Mucosa of descending colon (tissue), 3 donors: ENCODE data around the gene MVD. TPM values are rescaled to one million over a fixed set of nuclear protein-coding genes. Genes with fewer than 3 reads are reported as not detected.
"Not testable (repeated sequence)": the region's sequence is repeated elsewhere in the genome, so short reads cannot be mapped to it uniquely, and the experiment has no call there.

Source experiments
- ATAC-seq: fragments of 200-7000 bp; cut with Tn5 transposase; one replicate; pipeline ENCODE4 v1.9.1; 2020; ENCODE audit warnings: mild to moderate bottlenecking, moderate library complexity
- DNase-seq, 3 donors: peaks; one replicate each; pipeline ENCODE4 v3.0.0-alpha.2; 2020
- H3K36me3 ChIP-seq: fragments of 200-600 bp; one replicate; pipeline ENCODE4 v1.8.0; 2021; ENCODE audit warnings: low read depth, mild to moderate bottlenecking
- H3K4me1 ChIP-seq: fragments of 200-600 bp; one replicate; pipeline ENCODE4 v1.8.0; 2021; ENCODE audit warnings: low read depth, mild to moderate bottlenecking
- H3K4me3 ChIP-seq: fragments of 200-600 bp; one replicate; pipeline ENCODE4 v1.8.0; 2021; ENCODE audit warnings: mild to moderate bottlenecking
- H3K9me3 ChIP-seq: fragments of 200-600 bp; one replicate; pipeline ENCODE4 v1.8.0; 2021; ENCODE audit warnings: mild to moderate bottlenecking
- intact Hi-C, 2 donors: fragments of 100-400 bp; cut with DNase I in 1 of 2; cut with micrococcal nuclease in 1 of 2; formaldehyde crosslinking; loops; one replicate each; pipeline versions ENCODE4 v1.11.0 to v1.11.1; 2022; cut with DNase I, micrococcal nuclease
- total RNA-seq, 3 donors: library from RNA; stranded (reverse); fragmentation: NEBNext Ultra II Directional in 2 of 3; extraction: Animal tissue kit (Norgen Biotek cat#: 25700) in 2 of 3; gene quantifications; one replicate each; pipeline versions ENCODE4 v1.2.1 to v1.2.4, GENCODE V29; 2021 to 2023
- TF ChIP-seq, protein P1 (sequence below): fragments of 200-600 bp; IDR thresholded peaks from one replicate; pipeline ENCODE4 v1.8.0; 2022; ENCODE audit warnings: antibody characterized with exemption, mild to moderate bottlenecking
- donor health status: DM: no; HTN: no; CAD: no; lungs with moderate emphysema.
- donor health status: DM: no; HTN: no; CAD: no.
- donor health status: DM: no; HTN: yes; CAD: no.

The MVD gene
- total RNA-seq, 3 donors from 2014 or later = 42.7 to 89.5 (median 72.5) TPM

DNA sequence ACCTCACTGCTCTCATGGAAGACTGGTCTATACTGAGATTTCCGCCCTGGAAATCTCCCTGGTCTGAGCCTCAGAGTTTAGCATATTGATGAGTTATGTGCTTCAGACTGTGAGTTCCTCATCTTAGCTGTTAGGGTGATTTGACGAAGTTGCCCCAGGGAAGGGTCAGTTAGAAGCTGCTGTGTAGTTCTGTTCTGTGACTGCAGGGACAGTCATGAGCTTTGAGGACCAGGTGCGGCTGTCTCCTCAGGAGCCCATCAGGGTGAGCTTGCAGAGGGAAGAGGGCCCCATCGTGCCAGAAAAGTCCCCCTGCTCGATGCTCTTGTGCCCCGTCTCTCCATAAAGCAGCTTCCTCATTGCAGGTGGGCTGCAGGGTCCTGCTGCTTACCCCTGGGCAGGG, 52.8 kb downstream of the MVD start:
- no peak overlapping the region for H3K4me3 ChIP-seq
- TF ChIP-seq, protein P1, sequence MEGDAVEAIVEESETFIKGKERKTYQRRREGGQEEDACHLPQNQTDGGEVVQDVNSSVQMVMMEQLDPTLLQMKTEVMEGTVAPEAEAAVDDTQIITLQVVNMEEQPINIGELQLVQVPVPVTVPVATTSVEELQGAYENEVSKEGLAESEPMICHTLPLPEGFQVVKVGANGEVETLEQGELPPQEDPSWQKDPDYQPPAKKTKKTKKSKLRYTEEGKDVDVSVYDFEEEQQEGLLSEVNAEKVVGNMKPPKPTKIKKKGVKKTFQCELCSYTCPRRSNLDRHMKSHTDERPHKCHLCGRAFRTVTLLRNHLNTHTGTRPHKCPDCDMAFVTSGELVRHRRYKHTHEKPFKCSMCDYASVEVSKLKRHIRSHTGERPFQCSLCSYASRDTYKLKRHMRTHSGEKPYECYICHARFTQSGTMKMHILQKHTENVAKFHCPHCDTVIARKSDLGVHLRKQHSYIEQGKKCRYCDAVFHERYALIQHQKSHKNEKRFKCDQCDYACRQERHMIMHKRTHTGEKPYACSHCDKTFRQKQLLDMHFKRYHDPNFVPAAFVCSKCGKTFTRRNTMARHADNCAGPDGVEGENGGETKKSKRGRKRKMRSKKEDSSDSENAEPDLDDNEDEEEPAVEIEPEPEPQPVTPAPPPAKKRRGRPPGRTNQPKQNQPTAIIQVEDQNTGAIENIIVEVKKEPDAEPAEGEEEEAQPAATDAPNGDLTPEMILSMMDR = no peak
- intact Hi-C loops = no loop called here
- H3K9me3 ChIP-seq = no peaks in the 10 kb centered on the region
- no peaks in the 10 kb centered on the region for H3K36me3 ChIP-seq
- H3K4me1 ChIP-seq = no peaks in the 10 kb centered on the region
- ATAC-seq = no peak
- DNase-seq = no peak

GRCh38 chr16:88609426-88609825, 53.5 kb downstream of the MVD start:
- H3K36me3 ChIP-seq, H3K4me1 ChIP-seq, H3K4me3 ChIP-seq, intact Hi-C loops, ATAC-seq, H3K9me3 ChIP-seq: not testable (repeated sequence)
- DNase-seq = peak in 1 of 3 donors; percentile 15

DNA sequence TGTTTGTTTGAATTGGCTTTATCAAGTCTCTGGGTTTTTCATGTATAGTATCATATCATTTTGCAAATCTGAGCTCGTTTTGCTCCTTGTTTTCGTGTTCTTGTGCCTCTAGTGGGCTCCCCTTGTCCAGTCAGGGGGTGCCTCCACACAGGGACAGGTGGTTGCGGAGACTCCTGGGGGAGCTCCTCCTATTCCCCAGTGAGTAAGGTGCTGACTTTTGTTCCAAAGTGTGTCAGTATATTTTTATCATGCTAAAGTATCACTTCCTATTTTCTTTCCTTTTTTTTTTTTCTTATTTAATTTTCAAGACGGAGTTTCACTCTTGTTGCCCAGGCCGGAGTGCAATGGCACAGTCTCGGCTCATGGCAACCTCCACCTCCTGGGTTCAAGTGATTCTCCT, 54.8 kb downstream of the MVD start:
- ATAC-seq = no peak
- no peaks in the 10 kb centered on the region for H3K4me1 ChIP-seq
- H3K36me3 ChIP-seq = no peaks in the 10 kb centered on the region
- H3K9me3 ChIP-seq = no peaks in the 10 kb centered on the region
- no peak for DNase-seq
- TF ChIP-seq, protein P1 = no peak
- no peak overlapping the region for H3K4me3 ChIP-seq
- intact Hi-C loops = no loop called here

GRCh38 chr16:88606148-88606757, 56.6 kb downstream of the MVD start:
- TF ChIP-seq, protein P1 = no peak
- intact Hi-C loops = no loop called here

GRCh38 chr16:88605186-88606147, 57.4 kb downstream of the MVD start:
- DNase-seq (no peak), ATAC-seq (no peak)
- TF ChIP-seq, protein P1 = no peak
- H3K4me1 ChIP-seq = no peaks in the 10 kb centered on the region
- no peaks in the 10 kb centered on the region for H3K36me3 ChIP-seq
- intact Hi-C loops = no loop called here
- no peak overlapping the region for H3K4me3 ChIP-seq
- no peaks in the 10 kb centered on the region for H3K9me3 ChIP-seq

More at GRCh38 chr16:88606148-88606757, 56.6 kb downstream of the MVD start:
- DNase-seq = no peak
- ATAC-seq = no peak
- Histone ChIP-seq H3K4me3 (no peak overlapping the region), H3K36me3 (no peaks in the 10 kb centered on the region), H3K9me3 (no peaks in the 10 kb centered on the region), H3K4me1 (no peaks in the 10 kb centered on the region)

GRCh38 chr16:88602091-88602490, 60.8 kb downstream of the MVD start:
- DNase-seq (no peak), ATAC-seq (no peak)
- Histone ChIP-seq H3K9me3 (no peaks in the 10 kb centered on the region), H3K36me3 (no peaks in the 10 kb centered on the region), H3K4me1 (no peaks in the 10 kb centered on the region), H3K4me3 (no peak overlapping the region)
- intact Hi-C loops = no loop called here
- TF ChIP-seq, protein P1 = no peak
